Measurements from ENCODE around the gene ZC3H15. TPM values are rescaled to one million over a fixed set of nuclear protein-coding genes. Genes with fewer than 3 reads are reported as not detected.

ZC3H15 gene
- total RNA-seq, 1 donor: 71.7 TPM

DNA sequence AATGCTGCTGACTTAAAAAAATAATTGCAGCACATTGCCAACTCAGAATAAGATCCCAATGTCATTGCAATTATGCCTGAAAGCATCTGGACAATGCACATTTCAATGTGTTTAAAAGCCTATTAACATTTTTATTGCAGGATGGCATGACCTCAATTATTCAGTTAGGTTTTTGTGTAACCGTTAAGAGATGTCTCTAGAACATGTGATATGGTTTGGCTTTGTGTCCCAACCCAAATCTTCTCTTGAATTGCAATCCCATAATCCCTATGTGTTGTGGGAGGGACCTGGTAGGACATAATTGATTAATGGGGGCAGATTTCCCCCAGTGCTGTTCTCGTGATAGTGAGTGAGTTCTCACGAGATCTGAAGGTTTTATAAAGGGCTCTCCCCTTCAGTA lies 43.2 kb upstream of the ZC3H15 start:
- Histone ChIP-seq H3K79me2 (ENCODE audit: insufficient read depth, low read length) (no peaks in the 10 kb centered on the region), H3K9me3 (ENCODE audit: low read depth, low read length) (no peaks in the 10 kb centered on the region), H3K4me1 (ENCODE audit: insufficient read depth, low read length) (no peaks in the 10 kb centered on the region), H3K4me2 (ENCODE audit: insufficient read depth, low read length) (no peak overlapping the region), H4K20me1 (ENCODE audit: insufficient read depth, low read length) (no peaks in the 10 kb centered on the region), H2AFZ (ENCODE audit: low read length) (no peak overlapping the region), H3K27me3 (ENCODE audit: insufficient read depth, low read length) (no peaks in the 10 kb centered on the region), H3K27ac (ENCODE audit: low read depth, low read length) (no peak overlapping the region), H3K36me3 (ENCODE audit: insufficient read depth, low read length) (no peaks in the 10 kb centered on the region), H3K4me3 (ENCODE audit: insufficient read depth, low read length) (no peak overlapping the region)
- no peak for TF ChIP-seq CTCF (IDR thresholded peaks at IDR 0.05; ENCODE audit: extremely low read depth, low read depth, low read length)
- DNase-seq (ENCODE audit: insufficient read length, low spot score, missing footprints): no peak

- Histone ChIP-seq H3K27me3 (ENCODE audit: insufficient read depth, low read length) (no peaks in the 10 kb centered on the region), H3K4me2 (ENCODE audit: insufficient read depth, low read length) (no peak overlapping the region), H3K9me3 (ENCODE audit: low read depth, low read length) (no peaks in the 10 kb centered on the region), H3K4me3 (ENCODE audit: insufficient read depth, low read length) (no peak overlapping the region), H3K27ac (ENCODE audit: low read depth, low read length) (no peak overlapping the region), H3K4me1 (ENCODE audit: insufficient read depth, low read length) (no peaks in the 10 kb centered on the region), H4K20me1 (ENCODE audit: insufficient read depth, low read length) (no peaks in the 10 kb centered on the region), H2AFZ (ENCODE audit: low read length) (no peak overlapping the region), H3K36me3 (ENCODE audit: insufficient read depth, low read length) (no peaks in the 10 kb centered on the region), H3K79me2 (ENCODE audit: insufficient read depth, low read length) (no peaks in the 10 kb centered on the region)
- TF ChIP-seq CTCF (IDR thresholded peaks at IDR 0.05; ENCODE audit: extremely low read depth, low read depth, low read length): no peak
- no peak for DNase-seq (ENCODE audit: insufficient read length, low spot score, missing footprints)
These were observed 42.2 kb upstream of the ZC3H15 start for GRCh38 chr2:186443851-186444250.

DNA sequence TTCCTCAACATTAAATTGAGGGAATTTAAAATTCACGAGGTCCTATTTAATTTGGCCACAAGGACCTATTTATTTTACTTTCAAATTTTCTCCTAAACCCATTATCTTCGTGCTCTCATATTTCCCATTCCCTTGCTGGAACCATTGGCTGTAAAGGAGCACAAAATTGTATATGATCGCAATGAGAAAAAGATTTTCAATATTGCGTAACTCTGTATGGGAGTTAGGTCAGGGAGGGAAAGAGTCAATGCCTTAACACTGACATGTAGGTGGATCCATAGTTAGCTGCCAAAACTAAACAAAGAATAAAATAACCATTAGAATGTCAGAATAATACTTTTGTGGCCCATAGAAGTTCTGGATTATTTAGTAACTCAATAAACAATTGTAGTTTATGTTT lies 40.6 kb upstream of the ZC3H15 start:
- Histone ChIP-seq H3K4me3 (ENCODE audit: insufficient read depth, low read length) (no peak overlapping the region), H3K27ac (ENCODE audit: low read depth, low read length) (no peak overlapping the region), H3K36me3 (ENCODE audit: insufficient read depth, low read length) (no peaks in the 10 kb centered on the region), H3K4me1 (ENCODE audit: insufficient read depth, low read length) (no peaks in the 10 kb centered on the region), H3K27me3 (ENCODE audit: insufficient read depth, low read length) (no peaks in the 10 kb centered on the region), H4K20me1 (ENCODE audit: insufficient read depth, low read length) (no peaks in the 10 kb centered on the region), H3K4me2 (ENCODE audit: insufficient read depth, low read length) (no peak overlapping the region), H3K9me3 (ENCODE audit: low read depth, low read length) (no peaks in the 10 kb centered on the region), H2AFZ (ENCODE audit: low read length) (no peak overlapping the region), H3K79me2 (ENCODE audit: insufficient read depth, low read length) (no peaks in the 10 kb centered on the region)
- DNase-seq (ENCODE audit: insufficient read length, low spot score, missing footprints): no peak
- TF ChIP-seq CTCF (IDR thresholded peaks at IDR 0.05; ENCODE audit: extremely low read depth, low read depth, low read length): no peak

DNA sequence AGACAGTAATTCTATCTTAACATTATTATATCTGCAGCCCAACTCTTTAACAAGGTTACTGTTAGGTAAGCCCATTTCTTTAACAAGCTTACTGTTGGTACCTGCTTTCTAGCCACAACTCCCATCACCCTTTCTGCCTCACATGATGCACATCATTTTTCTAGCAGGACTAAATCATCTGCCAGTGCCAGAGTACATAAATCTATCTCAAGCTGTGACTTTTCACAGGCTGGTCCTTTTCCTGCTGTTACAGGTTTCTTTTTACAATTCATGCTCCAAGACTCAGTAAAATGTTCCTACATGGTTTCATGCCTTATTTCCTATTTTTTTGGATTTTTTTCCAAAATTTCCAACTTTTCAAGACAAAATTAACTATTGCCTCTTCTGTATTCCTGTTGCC lies 30.4 kb upstream of the ZC3H15 start:
- Histone ChIP-seq H4K20me1 (ENCODE audit: insufficient read depth, low read length) (no peaks in the 10 kb centered on the region), H3K4me3 (ENCODE audit: insufficient read depth, low read length) (no peak overlapping the region), H3K27me3 (ENCODE audit: insufficient read depth, low read length) (no peaks in the 10 kb centered on the region), H3K27ac (ENCODE audit: low read depth, low read length) (no peak overlapping the region), H2AFZ (ENCODE audit: low read length) (no peak overlapping the region), H3K9me3 (ENCODE audit: low read depth, low read length) (no peaks in the 10 kb centered on the region), H3K4me2 (ENCODE audit: insufficient read depth, low read length) (no peak overlapping the region), H3K79me2 (ENCODE audit: insufficient read depth, low read length) (no peaks in the 10 kb centered on the region), H3K36me3 (ENCODE audit: insufficient read depth, low read length) (no peaks in the 10 kb centered on the region), H3K4me1 (ENCODE audit: insufficient read depth, low read length) (peaks cover 16% of the 10 kb centered on the region)
- TF ChIP-seq CTCF (IDR thresholded peaks at IDR 0.05; ENCODE audit: extremely low read depth, low read depth, low read length): no peak
- DNase-seq (ENCODE audit: insufficient read length, low spot score, missing footprints): no peak

All from osteoblast (primary cell).